ENCODE results near the gene OTX1. TPM values are rescaled to one million over a fixed set of nuclear protein-coding genes. Genes with fewer than 3 reads are reported as not detected.
"Not testable (repeated sequence)": the region's sequence is repeated elsewhere in the genome, so short reads cannot be mapped to it uniquely, and the experiment has no call there.

OTX1 gene
- total RNA-seq, 4 donors from 2014 or later = not detected

- Histone ChIP-seq H3K36me3 (no peaks in the 10 kb centered on the region), H3K4me1 (no peaks in the 10 kb centered on the region), H3K27ac (no peak overlapping the region), H3K9me3 (no peaks in the 10 kb centered on the region), H3K27me3 (peaks cover 14% of the 10 kb centered on the region), H3K4me3 (replicated peaks in 1 of 3) (no peak overlapping the region)
- TF ChIP-seq POLR2A (IDR thresholded peaks at IDR 0.05) = no peak
- no peak for TF ChIP-seq CTCF (IDR thresholded peaks at IDR 0.05)
- WGBS, 2 donors = 90 to 97% methylated on average over 2 of the region's 2 CpGs
- no peak for DNase-seq
- intact Hi-C loops (cut with DNase I) = no loop called here
These were observed 16.2 kb downstream of the OTX1 start for GRCh38 chr2:63066838-63067237.

- intact Hi-C loops (cut with DNase I) = no loop called here
- H3K4me3 ChIP-seq (replicated peaks in 1 of 3) = no peak overlapping the region
- H3K36me3 ChIP-seq = no peaks in the 10 kb centered on the region
- WGBS, 2 donors = 88 to 94% methylated on average over 2 of the region's 2 CpGs
- DNase-seq = no peak
- no peaks in the 10 kb centered on the region for H3K27me3 ChIP-seq
- H3K4me1 ChIP-seq = no peaks in the 10 kb centered on the region
- no peak overlapping the region for H3K27ac ChIP-seq
- TF ChIP-seq CTCF (IDR thresholded peaks at IDR 0.05) (no peak), POLR2A (IDR thresholded peaks at IDR 0.05) (no peak)
- no peaks in the 10 kb centered on the region for H3K9me3 ChIP-seq
These were observed 21.0 kb downstream of the OTX1 start for GRCh38 chr2:63071664-63072063.

- TF ChIP-seq POLR2A (IDR thresholded peaks at IDR 0.05) (no peak), CTCF (IDR thresholded peaks at IDR 0.05) (no peak)
- intact Hi-C loops (cut with DNase I) = no loop called here
These were observed 23.4 kb downstream of the OTX1 start for GRCh38 chr2:63073994-63074393.

GRCh38 chr2:63074399-63074798 is 23.8 kb downstream of the OTX1 start:
- H3K4me1 ChIP-seq; H3K9me3 ChIP-seq; intact Hi-C loops (cut with DNase I); H3K4me3 ChIP-seq (replicated peaks in 1 of 3); DNase-seq; H3K27ac ChIP-seq; H3K36me3 ChIP-seq; H3K27me3 ChIP-seq: not testable (repeated sequence)
- 86 to 91% methylated on average over 4 of the region's 4 CpGs for whole genome bisulfite sequencing, 2 donors

More at GRCh38 chr2:63073994-63074393, 23.4 kb downstream of the OTX1 start:
- Histone ChIP-seq H3K27me3 (no peaks in the 10 kb centered on the region), H3K9me3 (no peaks in the 10 kb centered on the region), H3K36me3 (no peaks in the 10 kb centered on the region), H3K4me1 (no peaks in the 10 kb centered on the region), H3K4me3 (replicated peaks in 1 of 3) (no peak overlapping the region), H3K27ac (no peak overlapping the region)
- 76 to 86% methylated on average over 3 of the region's 3 CpGs for WGBS, 2 donors
- no peak for DNase-seq

- 78 to 81% methylated on average over 4 of the region's 4 CpGs for WGBS, 2 donors
- TF ChIP-seq CTCF (IDR thresholded peaks at IDR 0.05) (no peak), POLR2A (IDR thresholded peaks at IDR 0.05) (no peak)
These were observed 28.4 kb downstream of the OTX1 start for GRCh38 chr2:63078852-63079606.

More at GRCh38 chr2:63078852-63079606, 28.4 kb downstream of the OTX1 start:
- intact Hi-C loops (cut with DNase I) = no loop called here
- no peaks in the 10 kb centered on the region for H3K36me3 ChIP-seq
- no peaks in the 10 kb centered on the region for H3K4me1 ChIP-seq
- no peak overlapping the region for H3K4me3 ChIP-seq (replicated peaks in 1 of 3)
- H3K27me3 ChIP-seq = no peaks in the 10 kb centered on the region
- H3K9me3 ChIP-seq = no peaks in the 10 kb centered on the region
- H3K27ac ChIP-seq = no peak overlapping the region
- no peak for DNase-seq
